ENCODE measurements around the gene DRAXIN. TPM values are rescaled to one million over a fixed set of nuclear protein-coding genes. Genes with fewer than 3 reads are reported as not detected.

The DRAXIN gene
- total and polyA plus RNA-seq, 11 donors = 0.03 to 0.29 (median 0.10) TPM; not detected in 4

- H3K36me3 ChIP-seq = peaks cover 0 to 3% (median 0%) of the 10 kb centered on the region in 9 donors
- H3K27me3 ChIP-seq = peaks cover 0 to 21% (median 0%) of the 10 kb centered on the region in 9 donors
- H3K9me3 ChIP-seq = no peaks in the 10 kb centered on the region
- peak overlapping the region in 3 of 12 donors; percentile 88 to 97 (median 91) for H3K4me3 ChIP-seq
- no peak overlapping the region for H3K27ac ChIP-seq
- intact Hi-C loops (cut with DNase I) = loop anchor here in 2 of 10 donors (2.0 to 5.0 kb wide), 2 partner anchors 35 to 36 kb away; no protein-coding TSS in a partner anchor
- TF ChIP-seq POLR2A (IDR thresholded peaks at IDR 0.05) (no peak), CTCF (IDR thresholded peaks at IDR 0.05) (no peak)
- peaks cover 0 to 23% (median 13%) of the 10 kb centered on the region in 12 donors for H3K4me1 ChIP-seq
- DNase-seq (no peak), ATAC-seq (no peak)
- WGBS, 4 donors = 46 to 56% (median 48%) methylated on average over 7 of the region's 7 CpGs
These were observed 9.2 kb upstream of the DRAXIN start for GRCh38 chr1:11682287-11682771.

DNA sequence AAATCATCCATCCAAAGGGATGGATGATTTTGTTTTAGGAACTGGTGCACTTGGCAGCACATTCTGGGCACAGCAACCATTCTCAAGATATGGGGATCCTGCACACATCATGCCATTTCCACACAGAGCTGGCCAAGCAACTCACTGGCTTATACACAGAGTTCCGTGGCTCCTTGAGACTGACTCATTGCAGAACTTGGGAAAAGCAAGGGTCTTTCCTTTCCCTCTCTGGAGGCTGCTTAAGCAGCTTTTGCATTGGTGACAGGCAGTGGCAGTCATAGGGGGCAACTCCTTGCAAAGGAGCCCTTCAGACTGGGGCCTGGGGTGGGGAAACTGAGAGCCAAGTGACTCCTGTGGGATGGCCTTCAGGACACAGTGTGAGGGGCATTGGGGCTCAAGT, 8.7 kb upstream of the DRAXIN start:
- ATAC-seq = no peak
- Histone ChIP-seq H3K4me1 (peaks cover 0 to 23% (median 13%) of the 10 kb centered on the region in 12 donors), H3K4me3 (no peak overlapping the region), H3K27me3 (peaks cover 0 to 24% (median 0%) of the 10 kb centered on the region in 9 donors), H3K9me3 (no peaks in the 10 kb centered on the region), H3K36me3 (no peaks in the 10 kb centered on the region), H3K27ac (no peak overlapping the region)
- intact Hi-C loops (cut with DNase I) = loop anchor here in 2 of 10 donors (2.0 to 5.0 kb wide), 2 partner anchors 35 to 36 kb away; no protein-coding TSS in a partner anchor
- DNase-seq = no peak
- no peak for TF ChIP-seq CTCF (IDR thresholded peaks at IDR 0.05)
- no peak for TF ChIP-seq POLR2A (IDR thresholded peaks at IDR 0.05)
- WGBS, 4 donors = 40 to 69% (median 58%) methylated on average over 1 of the region's 1 CpG

DNA sequence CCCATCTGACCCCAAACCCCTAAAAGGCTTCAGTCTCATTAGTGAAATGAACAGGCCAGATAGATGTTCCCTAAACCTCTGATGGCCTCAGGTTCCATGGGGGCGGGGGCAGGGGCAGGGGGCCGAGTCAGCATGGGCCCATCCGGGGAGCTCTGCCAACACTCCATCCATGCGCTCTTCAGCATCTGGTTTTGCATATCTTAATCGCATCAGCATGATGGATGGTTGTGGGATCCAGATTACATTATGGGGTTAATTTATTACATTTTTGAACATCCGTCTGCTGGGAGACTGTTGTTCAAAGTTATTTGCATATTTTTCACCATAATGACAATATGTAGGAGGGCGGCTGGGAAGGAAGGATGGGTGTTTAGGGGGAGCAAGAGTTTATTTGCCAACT, 7.4 kb upstream of the DRAXIN start:
- H3K4me3 ChIP-seq = no peak overlapping the region
- H3K4me1 ChIP-seq = peaks cover 0 to 22% (median 13%) of the 10 kb centered on the region in 12 donors
- TF ChIP-seq CTCF (IDR thresholded peaks at IDR 0.05) (no peak), POLR2A (IDR thresholded peaks at IDR 0.05) (no peak)
- H3K27ac ChIP-seq = no peak overlapping the region
- no peak for ATAC-seq
- H3K27me3 ChIP-seq = peaks cover 0 to 37% (median 9%) of the 10 kb centered on the region in 9 donors
- no peaks in the 10 kb centered on the region for H3K36me3 ChIP-seq
- H3K9me3 ChIP-seq = no peaks in the 10 kb centered on the region
- WGBS, 4 donors = 61 to 68% (median 64%) methylated on average over 7 of the region's 7 CpGs
- no peak for DNase-seq
- intact Hi-C loops (cut with DNase I) = loop anchor here in 1 of 10 donors (5.0 kb wide), 1 partner anchor 33 kb away; no protein-coding TSS in a partner anchor

- Histone ChIP-seq H3K9me3 (no peaks in the 10 kb centered on the region), H3K36me3 (no peaks in the 10 kb centered on the region), H3K4me1 (peaks cover 0 to 14% (median 9%) of the 10 kb centered on the region in 12 donors), H3K4me3 (no peak overlapping the region), H3K27ac (no peak overlapping the region), H3K27me3 (peaks cover 0 to 49% (median 21%) of the 10 kb centered on the region in 9 donors)
- no peak for TF ChIP-seq POLR2A (IDR thresholded peaks at IDR 0.05)
- no peak for TF ChIP-seq CTCF (IDR thresholded peaks at IDR 0.05)
- WGBS, 4 donors = 86 to 91% (median 89%) methylated on average over 7 of the region's 7 CpGs
- DNase-seq (no peak), ATAC-seq (no peak)
- intact Hi-C loops (cut with DNase I) = no loop called here
These were observed 6.2 kb upstream of the DRAXIN start for GRCh38 chr1:11685210-11685752.

Data from heart left ventricle (tissue), 16 donors.